SK-N-SH (cell line): ENCODE results near the gene CEP70. TPM values are rescaled to one million over a fixed set of nuclear protein-coding genes. Genes with fewer than 3 reads are reported as not detected.

Experiments
- CTCF ChIA-PET: fragments of 300-600, 350-600 bp; formaldehyde crosslinking; extraction: SDS; loops from one replicate; lab custom pipeline; 2021; lab: Yijun Ruan, JAX
- POLR2A ChIA-PET: fragments of 350-600 bp; sonication (Branson Sonifier 250); formaldehyde crosslinking; extraction: SDS; loops from one replicate; lab custom pipeline; 2020; ENCODE audit warnings: antibody characterized with exemption, inconsistent platforms; lab: Yijun Ruan, JAX
- DNase-seq: peaks from one replicate; pipeline ENCODE4 v3.0.0; 2012
- H2AFZ ChIP-seq: fragments of 200-600 bp; sonication (generic); 2 replicates; pipeline ENCODE4 v1.8.1; 2016; ENCODE audit warnings: antibody characterized with exemption, mild to moderate bottlenecking, low read depth
- H3F3A ChIP-seq: fragments of 200-600 bp; sonication (generic); replicated peaks from 2 replicates; pipeline ENCODE3; 2016; ENCODE audit warnings: antibody characterized with exemption, mild to moderate bottlenecking; ENCODE audit not compliant: insufficient read depth
- H3K27ac ChIP-seq, 2 experiments: fragments of 200-500 bp in 1 of 2; fragments of 200-600 bp in 1 of 2; sonication (Bioruptor generic) in 1 of 2; sonication (generic), shearing (Covaris generic) in 1 of 2; 2 replicates each; pipeline versions ENCODE4 v1.5.1 to v1.6.1; 2014 to 2016; ENCODE audit warnings: low read depth in 2 of 2, inconsistent platforms in 1 of 2, low read length in 1 of 2, mild to moderate bottlenecking in 1 of 2, mixed read lengths in 1 of 2
- H3K27me3 ChIP-seq: fragments of 200-600 bp; sonication (generic), shearing (Covaris generic); 2 replicates; pipeline ENCODE4 v1.6.1; 2016; ENCODE audit warnings: mixed run types; ENCODE audit not compliant: insufficient read depth
- H3K36me3 ChIP-seq, 2 experiments: fragments of 200-500 bp in 1 of 2; fragments of 200-600 bp in 1 of 2; sonication (Bioruptor generic) in 1 of 2; sonication (generic) in 1 of 2; replicated peaks in 1 of 2; 2 replicates each; pipeline versions ENCODE3 to v1.5.1; 2014 to 2016; ENCODE audit warnings: low read length in 1 of 2, mild to moderate bottlenecking in 1 of 2; ENCODE audit not compliant: insufficient read depth in 2 of 2, control insufficient read depth in 1 of 2
- H3K4me1 ChIP-seq, 2 experiments: fragments of 200-500 bp in 1 of 2; fragments of 200-600 bp in 1 of 2; sonication (Bioruptor generic) in 1 of 2; sonication (generic), shearing (Covaris generic) in 1 of 2; 2 replicates each; pipeline versions ENCODE4 v1.5.1 to v1.6.1; 2014 to 2016; ENCODE audit warnings: low read depth in 1 of 2, low read length in 1 of 2, mixed run types in 1 of 2; ENCODE audit not compliant: insufficient read depth in 2 of 2, control insufficient read depth in 1 of 2
- H3K4me2 ChIP-seq: fragments of 200-600 bp; sonication (generic), shearing (Covaris generic); 2 replicates; pipeline ENCODE4 v1.6.1; 2017; ENCODE audit warnings: mixed run types
- H3K4me3 ChIP-seq, 2 experiments: fragments of 200-500 bp in 1 of 2; fragments of 200-600 bp in 1 of 2; sonication (Bioruptor generic) in 1 of 2; sonication (generic), shearing (Covaris generic) in 1 of 2; 2 replicates each; pipeline versions ENCODE4 v1.5.1 to v1.8.1; 2014 to 2016; ENCODE audit warnings: low read depth in 2 of 2, inconsistent platforms in 1 of 2, low read length in 1 of 2, mild to moderate bottlenecking in 1 of 2, mixed read lengths in 1 of 2, moderate library complexity in 1 of 2
- H3K79me2 ChIP-seq: fragments of 200-600 bp; sonication (generic); 2 replicates; pipeline ENCODE4 v1.8.1; 2017; ENCODE audit warnings: mild to moderate bottlenecking; ENCODE audit not compliant: insufficient read depth
- H3K9ac ChIP-seq: fragments of 200-600 bp; sonication (generic); 2 replicates; pipeline ENCODE4 v1.6.1; 2017; ENCODE audit warnings: mixed run types
- H3K9me2 ChIP-seq: fragments of 200-600 bp; sonication (generic); 2 replicates; pipeline ENCODE4 v1.6.1; 2017; ENCODE audit warnings: mixed run types
- H3K9me3 ChIP-seq: fragments of 200-600 bp; sonication (generic); 2 replicates; pipeline ENCODE4 v1.6.1; 2017; ENCODE audit warnings: mixed run types, mild to moderate bottlenecking, moderate library complexity
- H4K20me1 ChIP-seq: fragments of 200-600 bp; sonication (generic); 2 replicates; pipeline ENCODE4 v1.6.1; 2017; ENCODE audit warnings: mild to moderate bottlenecking, mixed run types; ENCODE audit not compliant: insufficient read depth
- ELF1 ChIP-seq: IDR thresholded peaks from 2 replicates; pipeline ENCODE4 v1.4.0; 2012
- EP300 ChIP-seq, 2 experiments: IDR thresholded peaks; 2 replicates each; pipeline versions ENCODE4 v1.4.0 to v1.6.1; 2012; ENCODE audit warnings: borderline replicate concordance in 1 of 2, low read depth in 1 of 2, low read length in 1 of 2
- EZH2phosphoT487 ChIP-seq: fragments of 200-600 bp; sonication (generic); IDR thresholded peaks from 2 replicates; pipeline ENCODE4 v1.6.1; 2017; ENCODE audit warnings: low read depth, mixed run types, mild to moderate bottlenecking, antibody characterized with exemption, moderate library complexity, borderline replicate concordance
- FOXM1 ChIP-seq: IDR thresholded peaks from 2 replicates; pipeline ENCODE4 v1.4.0; 2012; ENCODE audit warnings: low read depth, mild to moderate bottlenecking
- GABPA ChIP-seq: IDR thresholded peaks from 2 replicates; pipeline ENCODE4 v1.4.0; 2012; ENCODE audit warnings: low read depth, mild to moderate bottlenecking
- IRF3 ChIP-seq: fragments of 150-350 bp; IDR thresholded peaks from 2 replicates; pipeline ENCODE4 v1.6.1; 2016; ENCODE audit warnings: mild to moderate bottlenecking, low read depth, low read length
- MXI1 ChIP-seq: IDR thresholded peaks from 2 replicates; pipeline ENCODE4 v1.6.1; 2012; ENCODE audit warnings: mild to moderate bottlenecking, low read depth, low read length, improper control_type of control experiment
- POLR2AphosphoS5 ChIP-seq: IDR thresholded peaks from 2 replicates; pipeline ENCODE4 v1.6.1; 2012; ENCODE audit warnings: low read depth, low read length
- RCOR1 ChIP-seq: fragments of 150-350 bp; IDR thresholded peaks from 2 replicates; pipeline ENCODE4 v1.6.1; 2017; ENCODE audit warnings: antibody characterized with exemption, low read length
- SMC3 ChIP-seq: IDR thresholded peaks from 2 replicates; pipeline ENCODE4 v1.6.1; 2012; ENCODE audit warnings: low read depth, low read length, improper control_type of control experiment
- TAF1 ChIP-seq: IDR thresholded peaks from 2 replicates; pipeline ENCODE4 v1.6.1; 2012; ENCODE audit warnings: low read depth, mild to moderate bottlenecking, low read length, moderate library complexity, borderline replicate concordance
- USF1 ChIP-seq: IDR thresholded peaks from 2 replicates; pipeline ENCODE4 v1.4.0; 2012; ENCODE audit warnings: low read depth, borderline replicate concordance
- ZBTB33 ChIP-seq: IDR thresholded peaks from 2 replicates; pipeline ENCODE4 v1.4.0; 2012; ENCODE audit warnings: low read depth, borderline replicate concordance
- WGBS: methylation state at CpG from one replicate; pipeline ENCODE4 v1.1.6; 2017; ENCODE audit warnings: low lambda C conversion rate; 5-methylcytosine and 5-hydroxymethylcytosine counted together
- polyA plus RNA-seq, 3 experiments: library from polyadenylated mRNA; depleted of rRNA; stranded (reverse); fragments of >200 nt; gene quantifications; 2 replicates each; pipeline ENCODE4 v1.2.3, GENCODE V29; 2012

CEP70 gene
- polyA plus RNA-seq, 1 of the 3 experiments (the other 2 are of a cell fraction), result 3.7 TPM

GRCh38 chr3:138452436-138452835, 141.6 kb downstream of the CEP70 start:
- no peak for DNase-seq
- TF ChIP-seq USF1 (no peak), ZBTB33 (no peak), TAF1 (no peak), SMC3 (no peak), GABPA (no peak), ELF1 (no peak), MXI1 (no peak), FOXM1 (no peak)
- no peaks in the 10 kb centered on the region for H3K9me3 ChIP-seq
- H3F3A ChIP-seq, result no peaks in the 10 kb centered on the region
- no peak overlapping the region for H2AFZ ChIP-seq
- H4K20me1 ChIP-seq, result no peaks in the 10 kb centered on the region
- no peak overlapping the region for H3K27ac ChIP-seq
- no peaks in the 10 kb centered on the region for H3K27me3 ChIP-seq
- ChIA-PET CTCF (no interaction called here), POLR2A (no interaction called here)
- H3K9me2 ChIP-seq, result no peaks in the 10 kb centered on the region
- no peaks in the 10 kb centered on the region for H3K79me2 ChIP-seq
- WGBS, result 61% methylated on average over 6 of the region's 6 CpGs
- H3K4me2 ChIP-seq, result no peak overlapping the region
- no peak overlapping the region for H3K4me3 ChIP-seq
- H3K4me1 ChIP-seq, result no peaks in the 10 kb centered on the region
- H3K36me3 ChIP-seq, result no peaks in the 10 kb centered on the region
- H3K9ac ChIP-seq, result no peak overlapping the region

- H3K4me3 ChIP-seq, result no peak overlapping the region
- H3K4me1 ChIP-seq, result no peaks in the 10 kb centered on the region
- WGBS, result 91% methylated on average over 26 of the region's 43 CpGs
- no peak overlapping the region for H2AFZ ChIP-seq
- no peak overlapping the region for H3K4me2 ChIP-seq
- H4K20me1 ChIP-seq, result no peaks in the 10 kb centered on the region
- no peak overlapping the region for H3K9ac ChIP-seq
- H3K9me3 ChIP-seq, result no peaks in the 10 kb centered on the region
- H3K36me3 ChIP-seq, result no peaks in the 10 kb centered on the region
- CTCF ChIA-PET, result interaction anchor here (1.4 kb wide), 1 partner anchor 35 kb away, joined by 4 read pairs; no protein-coding TSS in a partner anchor
- H3K27me3 ChIP-seq, result no peaks in the 10 kb centered on the region
- DNase-seq, result no peak
- no peaks in the 10 kb centered on the region for H3K79me2 ChIP-seq
- TF ChIP-seq POLR2AphosphoS5, result no peak
- TF ChIP-seq RCOR1, result no peak
- TF ChIP-seq SMC3, result no peak
- TF ChIP-seq FOXM1, result no peak
- no peak for TF ChIP-seq IRF3
- no peak for TF ChIP-seq EP300 (IDR thresholded peaks at IDR 0.05; ENCODE audit: borderline replicate concordance in 1 of 2, low read depth in 1 of 2, low read length in 1 of 2)
- TF ChIP-seq EZH2phosphoT487, result no peak
- TF ChIP-seq, all 33 proteins: peak for 0
- Histone ChIP-seq H3F3A (no peaks in the 10 kb centered on the region), H3K9me2 (no peaks in the 10 kb centered on the region), H3K27ac (no peak overlapping the region)
- POLR2A ChIA-PET, result no interaction called here
Measured at GRCh38 chr3:138451595-138452162, 142.4 kb downstream of the CEP70 start.
